ENCODE results near the gene AATF.

GRCh38 chr17:36945959-36946725, 2.6 kb upstream of the AATF start:
- TF ChIP-seq EZH2 (IDR thresholded peaks at IDR 0.05; ENCODE audit: insufficient read depth, poor library complexity, severe bottlenecking) (no peak), EZH2phosphoT487 (IDR thresholded peaks at IDR 0.05; ENCODE audit: insufficient read depth, low read depth) (no peak)
